Lung (tissue), 12 donors: ENCODE measurements around the gene DSN1. TPM values are rescaled to one million over a fixed set of nuclear protein-coding genes. Genes with fewer than 3 reads are reported as not detected.

Experiments used
- ATAC-seq: fragments of 200-7000 bp; cut with Tn5 transposase; one replicate; pipeline ENCODE4 v1.9.1; 2020; ENCODE audit warnings: moderate number of reproducible peaks; ENCODE audit not compliant: insufficient read depth, low FRiP score
- DNase-seq, 3 donors: peaks; one replicate each; pipeline ENCODE4 v3.0.0-alpha.2; 2013 to 2017
- H3K27ac ChIP-seq, 2 donors: one replicate each; pipeline ENCODE4 v1.5.1; 2013; ENCODE audit warnings: mild to moderate bottlenecking in 2 of 2, moderate library complexity in 2 of 2, control low read depth in 1 of 2, inconsistent platforms in 1 of 2, low read depth in 1 of 2, low read length in 1 of 2
- H3K27me3 ChIP-seq, 3 donors: one replicate each; pipeline ENCODE4 v1.5.1; 2013; ENCODE audit warnings: low read length in 2 of 3; ENCODE audit not compliant: control insufficient read depth in 3 of 3, insufficient read depth in 3 of 3
- H3K36me3 ChIP-seq, 4 donors: one replicate each; pipeline ENCODE4 v1.5.1; 2013; ENCODE audit warnings: low read length in 4 of 4, mild to moderate bottlenecking in 1 of 4, moderate library complexity in 1 of 4; ENCODE audit not compliant: control insufficient read depth in 4 of 4, insufficient read depth in 4 of 4
- H3K4me1 ChIP-seq, 5 donors: one replicate each; pipeline ENCODE4 v1.5.1; 2013; ENCODE audit warnings: low read length in 5 of 5, mild to moderate bottlenecking in 2 of 5, moderate library complexity in 1 of 5; ENCODE audit not compliant: control insufficient read depth in 5 of 5, insufficient read depth in 5 of 5
- H3K4me3 ChIP-seq: one replicate; pipeline ENCODE4 v1.5.1; 2013; ENCODE audit warnings: mild to moderate bottlenecking, control low read depth, moderate library complexity
- H3K9ac ChIP-seq, 2 donors: one replicate each; pipeline ENCODE4 v1.5.1; 2013; ENCODE audit warnings: low read length in 2 of 2, control low read depth in 1 of 2; ENCODE audit not compliant: insufficient read depth in 1 of 2
- H3K9me3 ChIP-seq, 4 donors: one replicate each; pipeline ENCODE4 v1.5.1; 2013; ENCODE audit warnings: low read length in 3 of 4, mild to moderate bottlenecking in 1 of 4, moderate library complexity in 1 of 4; ENCODE audit not compliant: control insufficient read depth in 4 of 4, insufficient read depth in 3 of 4
- CTCF ChIP-seq: IDR thresholded peaks from 2 replicates; pipeline ENCODE4 v1.5.1; 2012; ENCODE audit warnings: mild to moderate bottlenecking; ENCODE audit errors: control extremely low read depth, extremely low read depth
- WGBS, 2 donors: extraction: QIAGEN DNeasy Blood & Tissue Kit; methylation state at CpG; one replicate each; pipeline ENCODE4 v1.1.7; 2013; 5-methylcytosine and 5-hydroxymethylcytosine counted together
- polyA plus RNA-seq, 2 donors: library from polyadenylated mRNA; stranded (reverse); fragments of 200-250 nt; gene quantifications; one replicate each; pipeline ENCODE4 v1.2.1, GENCODE V29; 2013
- total RNA-seq, 2 donors: library from RNA; depleted of rRNA in 1 of 2; stranded (reverse); fragments of >200 nt in 1 of 2; gene quantifications; one replicate each; pipeline ENCODE4 v1.2.1, GENCODE V29; 2014 to 2021
- donor health status: control.
- donor health status: control.
- donor health status: Bipolar disorder and iron deficiency.
- donor health status: healthy.
- donor health status: DM: yes; HTN: yes; CAD: no.

DSN1 gene
- total and polyA plus RNA-seq, 4 donors = 5.8 to 11.0 (median 9.7) TPM

GRCh38 chr20:36818861-36819260 is 45.3 kb upstream of the DSN1 start:
- TF ChIP-seq CTCF = no peak
- no peak overlapping the region for H3K9ac ChIP-seq
- H3K9me3 ChIP-seq = peaks cover 0 to 1% (median 0%) of the 10 kb centered on the region in 4 donors
- no peak overlapping the region for H3K27ac ChIP-seq
- DNase-seq (no peak), ATAC-seq (no peak)
- H3K36me3 ChIP-seq = peaks cover 16 to 31% (median 20%) of the 10 kb centered on the region in 4 donors
- WGBS, 2 donors = 45 to 53% methylated on average over 4 of the region's 4 CpGs
- H3K27me3 ChIP-seq = no peaks in the 10 kb centered on the region
- no peak overlapping the region for H3K4me3 ChIP-seq
- peaks cover 0 to 19% (median 8%) of the 10 kb centered on the region in 5 donors for H3K4me1 ChIP-seq

GRCh38 chr20:36818185-36818584 is 44.6 kb upstream of the DSN1 start:
- DNase-seq = no peak
- Histone ChIP-seq H3K4me3 (no peak overlapping the region), H3K4me1 (peaks cover 0 to 16% (median 8%) of the 10 kb centered on the region in 5 donors), H3K9ac (no peak overlapping the region), H3K36me3 (peaks cover 16 to 30% (median 20%) of the 10 kb centered on the region in 4 donors), H3K27me3 (no peaks in the 10 kb centered on the region), H3K9me3 (peaks cover 0 to 1% (median 0%) of the 10 kb centered on the region in 4 donors), H3K27ac (no peak overlapping the region)
- 97 to 98% methylated on average over 1 of the region's 1 CpG for WGBS, 2 donors
- ATAC-seq = no peak
- no peak for TF ChIP-seq CTCF

GRCh38 chr20:36817496-36817895 is 43.9 kb upstream of the DSN1 start:
- H3K9ac ChIP-seq = no peak overlapping the region
- WGBS, 2 donors = 96 to 97% methylated on average over 3 of the region's 3 CpGs
- peaks cover 16 to 33% (median 22%) of the 10 kb centered on the region in 4 donors for H3K36me3 ChIP-seq
- no peaks in the 10 kb centered on the region for H3K27me3 ChIP-seq
- no peak overlapping the region for H3K4me3 ChIP-seq
- H3K9me3 ChIP-seq = peaks cover 0 to 1% (median 0%) of the 10 kb centered on the region in 4 donors
- DNase-seq = no peak
- TF ChIP-seq CTCF = no peak
- no peak overlapping the region for H3K27ac ChIP-seq
- H3K4me1 ChIP-seq = peaks cover 0 to 14% (median 9%) of the 10 kb centered on the region in 5 donors
- ATAC-seq = no peak

GRCh38 chr20:36815454-36816091 is 42.0 kb upstream of the DSN1 start:
- Histone ChIP-seq H3K4me3 (no peak overlapping the region), H3K36me3 (peaks cover 22 to 38% (median 32%) of the 10 kb centered on the region in 4 donors), H3K4me1 (peaks cover 0 to 14% (median 5%) of the 10 kb centered on the region in 5 donors), H3K27ac (no peak overlapping the region), H3K9ac (no peak overlapping the region), H3K27me3 (no peaks in the 10 kb centered on the region), H3K9me3 (peaks cover 0 to 1% (median 0%) of the 10 kb centered on the region in 4 donors)
- no peak for TF ChIP-seq CTCF
- no peak for ATAC-seq
- DNase-seq = no peak
- 96 to 99% methylated on average over 49 of the region's 49 CpGs for WGBS, 2 donors
